GM18873 (cell line): ENCODE data around the gene LRRC47.

Experiments
- ATAC-seq: cut with Tn5 transposase; IDR thresholded peaks from one replicate; pipeline ENCODE4 v1.9.1; 2021; ENCODE audit warnings: mild to moderate bottlenecking, moderate library complexity, moderate number of reproducible peaks; ENCODE audit not compliant: unreplicated experiment, low FRiP score

LRRC47 gene

GRCh38 chr1:3787745-3788605 is 8.3 kb downstream of the LRRC47 start:
- ATAC-seq: no peak

GRCh38 chr1:3787349-3787715 is 9.0 kb downstream of the LRRC47 start:
- no peak for ATAC-seq

GRCh38 chr1:3786468-3787348 is 9.6 kb downstream of the LRRC47 start:
- ATAC-seq: no peak

- ATAC-seq: no peak
Measured at GRCh38 chr1:3785456-3786157, 10.7 kb downstream of the LRRC47 start.

GRCh38 chr1:3785045-3785444 is 11.3 kb downstream of the LRRC47 start:
- no peak for ATAC-seq

GRCh38 chr1:3783651-3784474 is 12.4 kb downstream of the LRRC47 start:
- ATAC-seq: no peak

GRCh38 chr1:3780901-3781300 is 15.4 kb downstream of the LRRC47 start:
- no peak for ATAC-seq

GRCh38 chr1:3779912-3780416 is 16.3 kb downstream of the LRRC47 start:
- ATAC-seq: no peak

GRCh38 chr1:3779265-3779911 is 16.9 kb downstream of the LRRC47 start:
- ATAC-seq: no peak

GRCh38 chr1:3778590-3779264 is 17.6 kb downstream of the LRRC47 start:
- ATAC-seq: no peak

GRCh38 chr1:3777647-3778589 is 18.4 kb downstream of the LRRC47 start:
- ATAC-seq: no peak

- no peak for ATAC-seq
Measured at GRCh38 chr1:3777078-3777547, 19.2 kb downstream of the LRRC47 start.

GRCh38 chr1:3776231-3776961 is 19.9 kb downstream of the LRRC47 start:
- ATAC-seq: no peak

- no peak for ATAC-seq
Measured at GRCh38 chr1:3775490-3776230, 20.6 kb downstream of the LRRC47 start.

GRCh38 chr1:3774946-3775489 is 21.3 kb downstream of the LRRC47 start:
- ATAC-seq: no peak
